Activated CD8-positive, alpha-beta memory T cell treated with anti-CD3 and anti-CD28 coated beads, Interleukin-2, amount 50 U/mL, for 24 hours (primary cell): ENCODE measurements around the gene RGS6.

Source experiments
- DNase-seq: peaks from one replicate; pipeline ENCODE4 v3.0.0-alpha.2; 2020; ENCODE audit errors: extremely low read depth

Gene RGS6

DNA sequence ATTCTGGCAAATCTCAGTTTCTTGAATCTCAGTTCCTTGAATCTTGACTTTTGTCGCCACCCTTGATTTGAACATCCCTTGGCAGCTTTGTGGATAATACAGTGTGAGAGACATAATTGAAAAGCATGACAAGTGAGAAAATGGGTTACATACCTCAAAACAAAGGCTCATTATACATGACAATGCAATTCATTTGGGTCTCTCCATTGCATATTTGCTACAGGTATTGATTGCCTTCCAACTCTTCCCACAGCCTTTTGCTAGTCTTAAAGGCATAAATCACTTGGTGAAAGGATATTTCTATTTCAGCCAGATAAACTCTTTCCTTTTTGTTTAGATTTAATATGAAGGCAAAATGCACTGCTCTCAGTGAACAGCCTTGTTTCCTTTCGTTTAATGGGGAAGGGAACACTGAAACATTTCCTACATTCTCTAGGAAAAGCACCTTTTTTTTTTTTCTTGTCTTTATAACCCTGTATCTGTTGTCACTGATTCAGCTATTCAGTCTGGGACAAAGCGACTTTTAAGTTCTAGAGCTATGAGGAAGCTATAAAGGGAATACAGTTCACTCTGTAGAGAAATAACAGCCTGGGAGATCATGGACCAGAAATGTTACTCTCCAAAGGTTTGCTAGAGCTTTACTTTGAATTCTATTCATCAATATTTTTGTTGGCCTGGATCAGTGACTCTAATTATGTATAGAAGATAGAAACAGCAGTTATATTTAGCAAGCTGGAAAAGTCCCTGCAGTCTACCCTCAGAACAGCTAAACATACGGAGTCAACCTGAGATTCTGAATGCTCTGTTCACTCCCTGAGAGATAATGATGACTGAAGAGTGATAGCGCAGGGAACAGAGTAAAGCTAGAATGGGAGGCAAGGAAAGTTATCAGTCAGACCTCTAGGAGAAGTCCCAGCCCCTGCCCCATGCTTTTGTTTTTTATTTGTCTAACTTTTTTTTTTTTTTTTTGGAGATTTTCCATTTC, 311.4 kb downstream of the RGS6 start:
- DNase-seq: no peak

DNA sequence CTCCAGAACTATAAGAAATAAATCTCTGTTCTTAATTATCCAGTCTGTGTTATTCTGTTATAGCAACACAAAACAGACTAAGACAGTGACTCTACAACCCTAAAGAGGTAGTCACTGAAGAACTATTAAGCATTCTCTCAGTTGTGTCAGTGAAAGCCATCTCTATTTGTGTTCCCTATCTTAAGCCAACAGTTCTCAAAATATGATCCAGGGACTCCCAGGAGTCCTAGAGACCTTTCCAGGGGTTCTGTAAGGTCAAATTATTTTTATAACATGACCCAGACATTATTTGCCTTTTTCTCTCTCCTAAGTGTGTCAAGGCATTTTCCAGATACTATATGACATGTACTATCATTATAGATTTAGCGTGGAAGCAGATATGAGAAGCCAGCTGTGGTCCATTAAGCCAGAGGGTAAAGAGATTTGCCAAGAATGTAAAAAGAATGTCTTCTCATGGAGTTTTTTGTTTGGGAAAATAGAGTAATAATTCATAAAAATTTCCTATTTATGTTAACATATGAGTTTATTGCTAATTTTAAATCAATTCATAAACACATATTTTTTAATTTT, 315.8 kb downstream of the RGS6 start:
- no peak for DNase-seq

DNA sequence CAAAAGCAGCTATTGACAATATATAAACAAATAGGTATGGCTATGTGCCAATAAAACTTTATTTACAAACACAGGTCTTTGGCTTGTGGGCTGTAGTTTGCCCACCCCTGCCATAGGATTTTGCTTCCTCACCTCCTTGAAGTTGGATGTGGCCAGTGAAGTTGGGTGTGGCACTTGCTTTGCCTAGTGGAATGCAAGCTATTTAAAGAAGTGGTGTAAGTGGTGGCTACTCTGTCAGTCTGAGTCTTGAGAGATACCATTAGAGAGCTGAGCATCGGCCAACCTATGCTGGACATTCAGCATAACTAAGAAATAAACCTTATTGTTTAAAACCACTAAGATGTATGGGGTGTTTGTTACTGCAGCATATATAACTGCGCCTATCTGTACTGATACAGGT, 321.3 kb downstream of the RGS6 start:
- no peak for DNase-seq

- DNase-seq: no peak
These were observed 322.1 kb downstream of the RGS6 start for GRCh38 chr14:72254202-72254936.

DNA sequence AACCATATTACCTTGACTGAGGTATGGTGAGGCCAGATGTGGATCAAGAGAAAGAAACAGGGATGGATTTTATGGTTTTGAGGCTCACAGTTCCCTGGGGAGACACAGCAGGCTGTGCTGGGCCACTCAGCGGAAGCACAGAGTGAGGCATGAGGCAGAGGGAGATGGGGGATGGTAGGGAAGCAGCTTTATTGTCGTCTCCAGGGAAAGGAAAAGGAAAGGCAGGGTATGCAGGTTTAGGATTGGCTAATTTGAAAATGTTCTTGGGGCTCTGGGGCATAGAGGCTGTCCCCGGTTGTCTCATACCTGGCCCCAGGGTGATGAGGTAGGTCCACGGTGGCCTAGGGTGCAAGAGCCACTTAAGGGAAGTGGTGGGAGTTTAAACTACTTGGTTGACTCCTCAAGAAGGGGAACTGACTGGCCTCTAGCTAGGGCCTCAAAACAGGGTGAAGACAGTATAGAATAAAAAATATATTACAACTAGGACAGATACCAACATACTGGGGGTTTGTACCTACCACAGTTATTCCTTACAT, 322.8 kb downstream of the RGS6 start:
- no peak for DNase-seq

DNA sequence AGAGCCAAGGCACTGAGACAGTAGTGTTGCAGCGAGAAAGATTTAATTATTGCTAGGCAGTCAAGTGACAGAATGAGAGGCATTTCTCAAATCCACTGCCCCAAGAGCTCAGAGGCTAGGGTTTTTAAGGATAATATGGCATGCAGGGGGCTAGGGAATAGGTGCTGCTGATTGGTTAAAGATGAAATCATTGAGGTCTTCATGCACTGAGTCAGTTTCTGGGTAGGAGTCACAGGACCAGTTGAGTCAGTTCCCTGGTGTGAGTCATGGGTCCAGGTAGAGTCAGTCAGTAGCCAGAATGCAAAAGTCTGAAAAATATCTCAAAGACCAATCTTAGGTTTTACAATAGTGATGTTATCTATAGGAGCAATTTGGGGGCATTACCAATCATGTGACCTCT, 323.8 kb downstream of the RGS6 start:
- no peak for DNase-seq

- DNase-seq: no peak
These were observed 328.8 kb downstream of the RGS6 start for GRCh38 chr14:72261068-72261467.

DNA sequence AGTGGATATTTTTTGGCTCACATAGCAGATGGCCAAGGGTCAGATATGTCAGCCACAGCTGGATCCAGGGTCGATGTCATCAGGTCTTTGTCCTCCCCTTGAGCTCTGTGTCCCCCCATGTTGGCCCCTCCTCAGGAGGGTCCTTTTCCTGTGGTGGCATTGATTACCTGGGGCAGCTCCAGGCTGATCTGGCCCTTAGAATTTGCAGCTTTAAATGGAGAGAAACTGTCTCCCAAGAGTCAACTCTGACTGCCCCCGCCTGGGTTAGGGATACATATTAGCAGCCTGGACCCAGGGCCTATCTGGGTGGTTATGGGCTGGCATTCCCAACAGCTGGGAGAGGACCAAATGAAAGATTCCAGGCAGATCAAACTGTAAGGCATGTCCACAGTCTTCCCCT, 330.5 kb downstream of the RGS6 start:
- no peak for DNase-seq

GRCh38 chr14:72264716-72265115, 332.5 kb downstream of the RGS6 start:
- no peak for DNase-seq

DNA sequence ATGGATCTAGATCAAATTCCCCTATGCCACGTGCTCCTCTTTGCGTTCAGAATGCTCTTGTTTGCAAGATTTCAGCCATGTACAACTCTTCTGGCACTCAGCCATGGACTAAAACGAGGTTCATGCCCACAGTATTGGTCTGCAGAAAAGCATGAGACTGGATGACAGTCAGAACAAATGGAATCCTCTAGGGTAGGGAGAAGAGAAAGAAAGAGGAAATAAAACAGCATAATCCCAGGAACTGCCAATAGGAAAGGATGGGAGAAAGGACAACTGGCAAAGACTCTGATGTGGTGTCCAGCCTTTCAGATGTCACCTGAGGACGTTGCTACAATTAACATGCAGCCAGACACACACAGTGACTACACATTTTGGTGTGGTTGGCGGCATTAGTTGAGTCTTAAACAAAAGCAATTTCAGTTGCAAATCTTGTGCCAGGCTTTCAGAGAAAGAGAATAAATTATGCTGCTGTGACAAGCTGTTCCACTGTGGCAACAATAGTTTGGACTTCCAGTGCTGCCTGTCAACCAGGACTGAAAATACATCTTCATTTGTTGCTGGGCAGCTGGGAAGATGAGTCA, 338.0 kb downstream of the RGS6 start:
- no peak for DNase-seq

DNA sequence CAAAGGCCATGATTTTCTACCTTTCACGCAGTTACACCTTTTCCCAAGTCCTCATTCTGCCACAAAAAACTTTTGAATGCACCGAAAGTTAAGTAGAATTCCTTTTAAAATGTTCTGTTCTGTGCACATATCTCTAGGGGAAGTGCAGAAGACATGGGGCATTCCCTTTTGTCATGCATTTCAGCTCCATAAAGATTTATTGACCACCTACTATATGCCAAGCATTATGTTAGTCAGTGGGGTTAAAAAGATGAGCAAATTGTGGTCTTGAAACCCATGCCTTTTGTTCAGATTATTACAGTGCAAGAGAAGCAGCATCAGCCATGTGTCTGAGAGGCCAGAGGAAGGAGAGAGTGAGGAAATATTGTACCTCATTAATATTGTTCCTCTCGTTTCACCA, 338.5 kb downstream of the RGS6 start:
- DNase-seq: no peak

GRCh38 chr14:72275242-72275641, 343.0 kb downstream of the RGS6 start:
- DNase-seq: no peak

GRCh38 chr14:72278316-72278715, 346.1 kb downstream of the RGS6 start:
- no peak for DNase-seq

DNA sequence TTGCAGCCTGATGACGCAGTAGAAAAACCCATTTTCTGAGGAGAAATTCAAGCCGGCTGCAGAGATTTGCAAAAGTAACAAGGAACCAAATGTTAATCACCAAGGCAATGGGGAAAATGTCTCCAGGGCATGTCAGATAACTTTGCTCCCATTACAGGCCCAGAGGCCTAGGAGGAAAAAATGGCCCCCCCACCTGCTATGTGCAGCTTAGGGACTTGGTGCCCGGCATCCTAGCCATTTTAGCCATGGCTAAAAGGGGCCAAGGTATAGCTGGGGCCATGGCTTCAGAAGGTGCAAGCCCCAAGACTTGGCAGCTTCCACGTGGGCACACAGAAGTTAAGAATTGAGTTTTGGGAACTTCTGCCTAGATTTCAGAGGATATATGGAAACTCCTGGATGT, 351.9 kb downstream of the RGS6 start:
- no peak for DNase-seq

DNA sequence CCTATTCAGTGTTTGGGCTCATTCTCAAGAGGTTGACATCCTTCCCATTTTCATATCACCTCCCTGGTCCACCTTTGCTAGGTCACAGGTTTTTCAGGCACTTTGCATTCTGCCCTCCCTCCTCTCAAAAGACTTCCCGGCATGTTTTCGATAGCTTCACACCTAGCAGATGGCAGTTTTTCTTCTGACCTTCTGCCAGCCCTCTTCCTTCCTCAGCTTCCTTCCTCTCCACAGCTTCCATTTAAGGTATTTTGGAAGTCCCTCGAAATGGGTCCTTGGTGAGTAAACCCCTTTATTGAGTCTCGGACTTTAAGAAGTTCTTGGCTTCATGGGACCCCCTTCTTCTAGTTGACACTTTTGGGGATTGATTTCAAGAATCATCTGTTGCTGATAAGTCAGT, 358.0 kb downstream of the RGS6 start:
- DNase-seq: no peak

GRCh38 chr14:72291908-72292688, 359.9 kb downstream of the RGS6 start:
- no peak for DNase-seq

DNA sequence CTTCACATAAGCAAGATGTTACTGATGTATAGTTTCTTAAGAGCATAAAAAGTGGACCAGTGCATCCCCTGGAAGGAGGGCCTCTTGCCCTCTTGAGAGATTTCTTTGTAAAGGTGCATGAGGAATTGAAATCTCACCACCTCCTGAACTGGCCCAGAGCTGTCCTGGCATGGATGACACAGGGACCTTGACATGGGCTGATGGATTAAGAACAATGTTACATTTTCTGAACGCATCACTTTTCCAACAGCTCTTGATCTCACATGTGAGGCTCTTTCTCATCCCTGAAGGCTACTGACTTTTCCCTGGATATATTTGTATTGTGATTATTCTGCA, 360.4 kb downstream of the RGS6 start:
- no peak for DNase-seq

DNA sequence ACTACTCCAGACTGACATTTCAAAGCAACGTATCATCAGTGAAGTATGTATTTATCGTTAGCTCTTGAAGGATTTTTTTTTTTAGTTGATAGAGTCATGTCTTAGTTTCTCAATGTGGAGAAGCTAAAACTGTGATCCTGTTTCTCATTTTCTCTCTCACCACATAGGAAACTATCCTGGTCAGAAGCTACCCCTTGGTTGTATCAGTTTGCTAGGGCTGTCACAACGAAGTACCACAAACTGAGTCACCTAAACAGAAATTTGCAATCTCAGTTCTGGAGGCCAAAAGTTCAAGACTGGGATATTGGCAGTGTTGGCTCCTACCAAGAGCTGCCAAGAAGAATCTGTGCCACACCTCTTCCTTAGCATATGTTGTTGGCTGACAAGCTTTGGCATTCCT, 369.1 kb downstream of the RGS6 start:
- no peak for DNase-seq

DNA sequence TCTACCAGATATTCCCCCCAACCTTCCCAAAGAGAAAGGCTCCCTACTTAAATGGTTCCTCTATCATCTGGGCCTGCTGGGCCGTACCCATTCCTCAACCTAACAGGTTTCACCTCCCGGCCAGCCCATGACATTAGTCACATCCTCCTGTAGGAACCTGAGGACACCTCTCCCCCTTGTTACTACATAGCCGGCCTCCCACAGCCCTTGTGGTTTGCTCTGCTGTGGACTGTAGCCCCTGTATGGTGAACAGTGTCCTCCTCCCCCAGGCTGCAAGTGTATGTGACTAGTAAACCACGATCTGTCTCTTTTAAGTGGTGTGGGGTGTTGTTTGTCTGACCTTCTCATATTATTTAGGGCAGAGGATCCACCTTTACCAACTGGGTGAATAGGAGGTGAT, 371.7 kb downstream of the RGS6 start:
- no peak for DNase-seq

- no peak for DNase-seq
These were observed 373.3 kb downstream of the RGS6 start for GRCh38 chr14:72305561-72305960.

GRCh38 chr14:72308967-72309485, 376.8 kb downstream of the RGS6 start:
- DNase-seq: no peak
